HEK293T (cell line): ENCODE data around the gene ERC2.

Experiments
- ARNT ChIP-seq: fragments of 450-650 bp; IDR thresholded peaks from 2 replicates; pipeline ENCODE4 v1.6.1; 2017; ENCODE audit warnings: mild to moderate bottlenecking
- BHLHE40 ChIP-seq: fragments of 450-650 bp; IDR thresholded peaks from 2 replicates; pipeline ENCODE4 v1.6.1; 2016; ENCODE audit warnings: mild to moderate bottlenecking, moderate library complexity, borderline replicate concordance
- FOXA1 ChIP-seq: fragments of 450-650 bp; IDR thresholded peaks from 2 replicates; pipeline ENCODE4 v1.6.1; 2016; ENCODE audit warnings: mild to moderate bottlenecking
- FOXK2 ChIP-seq: fragments of 450-650 bp; IDR thresholded peaks from 2 replicates; pipeline ENCODE4 v1.6.1; 2016; ENCODE audit warnings: mild to moderate bottlenecking
- FOXM1 ChIP-seq: fragments of 450-650 bp; IDR thresholded peaks from 2 replicates; pipeline ENCODE4 v1.6.1; 2017; ENCODE audit warnings: mild to moderate bottlenecking, borderline replicate concordance
- L3MBTL2 ChIP-seq: fragments of 450-650 bp; conservative IDR thresholded peaks from 2 replicates; pipeline ENCODE4 v1.6.1; 2016; ENCODE audit warnings: mild to moderate bottlenecking
- LEF1 ChIP-seq: fragments of 450-650 bp; IDR thresholded peaks from 2 replicates; pipeline ENCODE4 v1.6.1; 2017; ENCODE audit warnings: mild to moderate bottlenecking, borderline replicate concordance
- NFRKB ChIP-seq: fragments of 450-650 bp; IDR thresholded peaks from 2 replicates; pipeline ENCODE4 v1.6.1; 2016; ENCODE audit warnings: mild to moderate bottlenecking, moderate library complexity
- PKNOX1 ChIP-seq: fragments of 450-650 bp; IDR thresholded peaks from 2 replicates; pipeline ENCODE4 v1.6.1; 2016
- SP1 ChIP-seq: fragments of 450-650 bp; IDR thresholded peaks from 2 replicates; pipeline ENCODE4 v1.6.1; 2017
- SUZ12 ChIP-seq: fragments of 450-650 bp; IDR thresholded peaks from 2 replicates; pipeline ENCODE4 v1.6.1; 2016; ENCODE audit warnings: mild to moderate bottlenecking
- TARDBP ChIP-seq: fragments of 450-650 bp; IDR thresholded peaks from 2 replicates; pipeline ENCODE4 v1.6.1; 2016
- ZNF384 ChIP-seq: fragments of 450-650 bp; IDR thresholded peaks from 2 replicates; pipeline ENCODE4 v1.6.1; 2016

GRCh38 chr3:55756976-55757375, 711.3 kb downstream of the ERC2 start:
- TF ChIP-seq TARDBP (no peak), FOXA1 (no peak), PKNOX1 (no peak), ARNT (no peak), ZNF384 (no peak), L3MBTL2 (no peak), SP1 (no peak), BHLHE40 (no peak), NFRKB (no peak), FOXM1 (no peak), LEF1 (no peak), SUZ12 (no peak), FOXK2 (no peak)
